Liver (tissue), 9 donors: ENCODE data around the gene FAM89A. TPM values are rescaled to one million over a fixed set of nuclear protein-coding genes. Genes with fewer than 3 reads are reported as not detected.

Source experiments
- DNase-seq: peaks from one replicate; pipeline ENCODE4 v3.0.0-alpha.2; 2017; ENCODE audit warnings: low spot score
- H3K27ac ChIP-seq, 2 donors: one replicate each; pipeline ENCODE4 v1.7.0; 2013; ENCODE audit warnings: inconsistent platforms in 2 of 2, low read length in 2 of 2, control low read depth in 1 of 2, low read depth in 1 of 2, mild to moderate bottlenecking in 1 of 2
- H3K27me3 ChIP-seq, 4 donors: one replicate each; pipeline versions ENCODE4 v1.6.1 to v1.7.0; 2013; ENCODE audit warnings: low read length in 3 of 4, inconsistent platforms in 1 of 4, mild to moderate bottlenecking in 1 of 4, moderate library complexity in 1 of 4; ENCODE audit not compliant: control insufficient read depth in 4 of 4, insufficient read depth in 4 of 4
- H3K36me3 ChIP-seq, 4 donors: one replicate each; pipeline versions ENCODE4 v1.6.1 to v1.7.0; 2013; ENCODE audit warnings: low read length in 3 of 4, mild to moderate bottlenecking in 3 of 4, low read depth in 1 of 4, moderate library complexity in 1 of 4; ENCODE audit not compliant: control insufficient read depth in 4 of 4, insufficient read depth in 3 of 4
- H3K4me1 ChIP-seq, 4 donors: one replicate each; pipeline versions ENCODE4 v1.6.1 to v1.7.0; 2013; ENCODE audit warnings: low read length in 3 of 4, mild to moderate bottlenecking in 3 of 4, moderate library complexity in 1 of 4; ENCODE audit not compliant: control insufficient read depth in 4 of 4, insufficient read depth in 4 of 4
- H3K4me3 ChIP-seq, 3 donors: one replicate each; pipeline versions ENCODE4 v1.6.1 to v1.7.0; 2013; ENCODE audit warnings: low read length in 3 of 3, control low read depth in 1 of 3, low read depth in 1 of 3, mild to moderate bottlenecking in 1 of 3
- H3K9ac ChIP-seq, 2 donors: one replicate each; pipeline ENCODE4 v1.7.0; 2013; ENCODE audit warnings: low read length in 2 of 2, mild to moderate bottlenecking in 2 of 2, moderate library complexity in 2 of 2, control low read depth in 1 of 2, low read depth in 1 of 2
- H3K9me3 ChIP-seq, 4 donors: one replicate each; pipeline versions ENCODE4 v1.6.1 to v1.7.0; 2013; ENCODE audit warnings: low read length in 3 of 4; ENCODE audit not compliant: control insufficient read depth in 4 of 4
- EGR1 ChIP-seq, 2 donors: IDR thresholded peaks; 2 replicates each; pipeline ENCODE4 v1.6.1; 2016 to 2018; ENCODE audit warnings: antibody characterized with exemption in 2 of 2, low read depth in 2 of 2
- FOXA1 ChIP-seq: IDR thresholded peaks from 2 replicates; pipeline ENCODE4 v1.6.1; 2016; ENCODE audit warnings: antibody characterized with exemption
- FOXA2 ChIP-seq: IDR thresholded peaks from 2 replicates; pipeline ENCODE4 v1.6.1; 2016; ENCODE audit warnings: antibody characterized with exemption
- GABPA ChIP-seq, 2 donors: IDR thresholded peaks in 1 of 2; conservative IDR thresholded peaks in 1 of 2; 2 replicates each; pipeline ENCODE4 v1.6.1; 2016; ENCODE audit warnings: antibody characterized with exemption in 2 of 2, mild to moderate bottlenecking in 1 of 2, moderate library complexity in 1 of 2
- HNF4A ChIP-seq, 2 donors: conservative IDR thresholded peaks; 2 replicates each; pipeline ENCODE4 v1.6.1; 2016; ENCODE audit warnings: antibody characterized with exemption in 2 of 2, mild to moderate bottlenecking in 2 of 2
- HNF4G ChIP-seq: IDR thresholded peaks from 2 replicates; pipeline ENCODE4 v1.6.1; 2016; ENCODE audit warnings: antibody characterized with exemption
- JUND ChIP-seq, 2 donors: IDR thresholded peaks; 2 replicates each; pipeline ENCODE4 v1.6.1; 2016; ENCODE audit warnings: antibody characterized with exemption in 2 of 2
- NR2F2 ChIP-seq: IDR thresholded peaks from 2 replicates; pipeline ENCODE4 v1.6.1; 2016; ENCODE audit warnings: antibody characterized with exemption
- RAD21 ChIP-seq, 2 donors: IDR thresholded peaks; 2 replicates each; pipeline ENCODE4 v1.6.1; 2016; ENCODE audit warnings: antibody characterized with exemption in 2 of 2, mild to moderate bottlenecking in 2 of 2
- RXRA ChIP-seq, 2 donors: IDR thresholded peaks; 2 replicates each; pipeline ENCODE4 v1.6.1; 2017 to 2018; ENCODE audit warnings: antibody characterized with exemption in 2 of 2, mild to moderate bottlenecking in 1 of 2
- SP1 ChIP-seq: IDR thresholded peaks from 2 replicates; pipeline ENCODE4 v1.6.1; 2018; ENCODE audit warnings: antibody characterized with exemption, mild to moderate bottlenecking
- TAF1 ChIP-seq: conservative IDR thresholded peaks from 2 replicates; pipeline ENCODE4 v1.6.1; 2016; ENCODE audit warnings: antibody characterized with exemption, mild to moderate bottlenecking
- YY1 ChIP-seq: IDR thresholded peaks from 2 replicates; pipeline ENCODE4 v1.6.1; 2016; ENCODE audit warnings: antibody characterized with exemption, mild to moderate bottlenecking
- WGBS: extraction: QIAGEN DNeasy Blood & Tissue Kit; methylation state at CpG from one replicate; pipeline ENCODE4 v1.1.7; 2013; 5-methylcytosine and 5-hydroxymethylcytosine counted together
- polyA plus RNA-seq, 2 donors: library from polyadenylated mRNA; stranded (reverse) in 1 of 2; unstranded in 1 of 2; fragments of 200-250 nt in 1 of 2; fragments of >200 nt in 1 of 2; fragmentation: Nextera tagmentation in 1 of 2; extraction: Ambion mirVana in 1 of 2; gene quantifications; one replicate each; pipeline versions ENCODE4 v1.2.1 to v1.2.3, GENCODE V29; 2013 to 2015
- total RNA-seq, 2 donors: library from RNA; depleted of rRNA; stranded (reverse); fragments of >200 nt; gene quantifications; one replicate each; pipeline ENCODE4 v1.2.3, GENCODE V29; 2014
- TF ChIP-seq, protein P1 (sequence below): IDR thresholded peaks from 2 replicates; pipeline ENCODE4 v1.6.1; 2016; ENCODE audit warnings: antibody characterized with exemption, mild to moderate bottlenecking
- TF ChIP-seq, protein P2 (sequence below): IDR thresholded peaks from 2 replicates; pipeline ENCODE4 v1.6.1; 2016; ENCODE audit warnings: antibody characterized with exemption
- TF ChIP-seq, protein P3 (sequence below): IDR thresholded peaks from 2 replicates; pipeline ENCODE4 v1.6.1; 2016; ENCODE audit warnings: antibody characterized with exemption
- TF ChIP-seq, protein P4 (sequence below): IDR thresholded peaks from 2 replicates; pipeline ENCODE4 v1.6.1; 2016; ENCODE audit warnings: antibody characterized with exemption
- TF ChIP-seq, protein P5 (sequence below): fragments of 150-350 bp; IDR thresholded peaks from 2 replicates; pipeline ENCODE4 v1.5.1; 2017; ENCODE audit warnings: improper control_type of control experiment, low read depth, low read length; ENCODE audit not compliant: missing input control
- donor health status: healthy.
- donor health status: healthy.
- donor health status: healthy.
- donor health status: healthy.
- donor health status: healthy.

The FAM89A gene
- total and polyA plus RNA-seq, 4 donors, result 5.3 to 8.8 (median 8.1) TPM

DNA sequence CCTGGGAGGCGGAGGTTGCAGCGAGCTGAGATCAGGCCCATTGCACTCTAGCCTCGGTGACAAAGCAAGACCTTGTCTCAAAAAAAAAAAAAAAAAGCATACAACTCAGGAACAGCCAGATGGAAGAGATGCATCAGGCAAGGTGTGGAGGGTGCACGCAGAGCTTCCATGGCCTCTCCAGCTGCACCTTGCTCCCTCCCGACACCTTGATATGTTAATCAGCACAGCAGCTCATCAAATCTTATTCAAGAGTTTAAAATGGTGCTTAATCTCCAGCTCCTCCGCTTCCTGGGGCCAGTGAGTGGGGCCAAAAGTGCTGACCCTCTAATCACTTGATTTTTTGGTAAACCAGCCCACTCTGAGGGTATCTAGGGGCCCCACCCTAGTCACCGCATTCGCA, 29.3 kb upstream of the FAM89A start:
- H3K9ac ChIP-seq, result no peak overlapping the region
- H3K4me1 ChIP-seq, result no peaks in the 10 kb centered on the region
- no peaks in the 10 kb centered on the region for H3K36me3 ChIP-seq
- no peak for DNase-seq
- no peak overlapping the region for H3K4me3 ChIP-seq
- TF ChIP-seq, protein P1, sequence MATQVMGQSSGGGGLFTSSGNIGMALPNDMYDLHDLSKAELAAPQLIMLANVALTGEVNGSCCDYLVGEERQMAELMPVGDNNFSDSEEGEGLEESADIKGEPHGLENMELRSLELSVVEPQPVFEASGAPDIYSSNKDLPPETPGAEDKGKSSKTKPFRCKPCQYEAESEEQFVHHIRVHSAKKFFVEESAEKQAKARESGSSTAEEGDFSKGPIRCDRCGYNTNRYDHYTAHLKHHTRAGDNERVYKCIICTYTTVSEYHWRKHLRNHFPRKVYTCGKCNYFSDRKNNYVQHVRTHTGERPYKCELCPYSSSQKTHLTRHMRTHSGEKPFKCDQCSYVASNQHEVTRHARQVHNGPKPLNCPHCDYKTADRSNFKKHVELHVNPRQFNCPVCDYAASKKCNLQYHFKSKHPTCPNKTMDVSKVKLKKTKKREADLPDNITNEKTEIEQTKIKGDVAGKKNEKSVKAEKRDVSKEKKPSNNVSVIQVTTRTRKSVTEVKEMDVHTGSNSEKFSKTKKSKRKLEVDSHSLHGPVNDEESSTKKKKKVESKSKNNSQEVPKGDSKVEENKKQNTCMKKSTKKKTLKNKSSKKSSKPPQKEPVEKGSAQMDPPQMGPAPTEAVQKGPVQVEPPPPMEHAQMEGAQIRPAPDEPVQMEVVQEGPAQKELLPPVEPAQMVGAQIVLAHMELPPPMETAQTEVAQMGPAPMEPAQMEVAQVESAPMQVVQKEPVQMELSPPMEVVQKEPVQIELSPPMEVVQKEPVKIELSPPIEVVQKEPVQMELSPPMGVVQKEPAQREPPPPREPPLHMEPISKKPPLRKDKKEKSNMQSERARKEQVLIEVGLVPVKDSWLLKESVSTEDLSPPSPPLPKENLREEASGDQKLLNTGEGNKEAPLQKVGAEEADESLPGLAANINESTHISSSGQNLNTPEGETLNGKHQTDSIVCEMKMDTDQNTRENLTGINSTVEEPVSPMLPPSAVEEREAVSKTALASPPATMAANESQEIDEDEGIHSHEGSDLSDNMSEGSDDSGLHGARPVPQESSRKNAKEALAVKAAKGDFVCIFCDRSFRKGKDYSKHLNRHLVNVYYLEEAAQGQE, result no peak
- TF ChIP-seq FOXA2 (no peak), JUND (IDR thresholded peaks at IDR 0.05) (no peak), HNF4G (no peak), FOXA1 (no peak), GABPA (IDR thresholded peaks at IDR 0.05 in 1 of 2, conservative IDR thresholded peaks at IDR 0.05 in 1 of 2) (no peak), HNF4A (conservative IDR thresholded peaks at IDR 0.05) (no peak), RAD21 (IDR thresholded peaks at IDR 0.05) (no peak), NR2F2 (no peak), YY1 (no peak), EGR1 (IDR thresholded peaks at IDR 0.05; ENCODE audit: low read depth in 2 of 2) (no peak), RXRA (IDR thresholded peaks at IDR 0.05) (no peak), SP1 (no peak), TAF1 (no peak)
- TF ChIP-seq, protein P2, sequence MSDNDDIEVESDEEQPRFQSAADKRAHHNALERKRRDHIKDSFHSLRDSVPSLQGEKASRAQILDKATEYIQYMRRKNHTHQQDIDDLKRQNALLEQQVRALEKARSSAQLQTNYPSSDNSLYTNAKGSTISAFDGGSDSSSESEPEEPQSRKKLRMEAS, result no peak
- TF ChIP-seq, protein P3, sequence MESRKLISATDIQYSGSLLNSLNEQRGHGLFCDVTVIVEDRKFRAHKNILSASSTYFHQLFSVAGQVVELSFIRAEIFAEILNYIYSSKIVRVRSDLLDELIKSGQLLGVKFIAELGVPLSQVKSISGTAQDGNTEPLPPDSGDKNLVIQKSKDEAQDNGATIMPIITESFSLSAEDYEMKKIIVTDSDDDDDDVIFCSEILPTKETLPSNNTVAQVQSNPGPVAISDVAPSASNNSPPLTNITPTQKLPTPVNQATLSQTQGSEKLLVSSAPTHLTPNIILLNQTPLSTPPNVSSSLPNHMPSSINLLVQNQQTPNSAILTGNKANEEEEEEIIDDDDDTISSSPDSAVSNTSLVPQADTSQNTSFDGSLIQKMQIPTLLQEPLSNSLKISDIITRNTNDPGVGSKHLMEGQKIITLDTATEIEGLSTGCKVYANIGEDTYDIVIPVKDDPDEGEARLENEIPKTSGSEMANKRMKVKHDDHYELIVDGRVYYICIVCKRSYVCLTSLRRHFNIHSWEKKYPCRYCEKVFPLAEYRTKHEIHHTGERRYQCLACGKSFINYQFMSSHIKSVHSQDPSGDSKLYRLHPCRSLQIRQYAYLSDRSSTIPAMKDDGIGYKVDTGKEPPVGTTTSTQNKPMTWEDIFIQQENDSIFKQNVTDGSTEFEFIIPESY, result no peak
- TF ChIP-seq, protein P4, sequence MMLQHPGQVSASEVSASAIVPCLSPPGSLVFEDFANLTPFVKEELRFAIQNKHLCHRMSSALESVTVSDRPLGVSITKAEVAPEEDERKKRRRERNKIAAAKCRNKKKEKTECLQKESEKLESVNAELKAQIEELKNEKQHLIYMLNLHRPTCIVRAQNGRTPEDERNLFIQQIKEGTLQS, result no peak
- TF ChIP-seq, protein P5, sequence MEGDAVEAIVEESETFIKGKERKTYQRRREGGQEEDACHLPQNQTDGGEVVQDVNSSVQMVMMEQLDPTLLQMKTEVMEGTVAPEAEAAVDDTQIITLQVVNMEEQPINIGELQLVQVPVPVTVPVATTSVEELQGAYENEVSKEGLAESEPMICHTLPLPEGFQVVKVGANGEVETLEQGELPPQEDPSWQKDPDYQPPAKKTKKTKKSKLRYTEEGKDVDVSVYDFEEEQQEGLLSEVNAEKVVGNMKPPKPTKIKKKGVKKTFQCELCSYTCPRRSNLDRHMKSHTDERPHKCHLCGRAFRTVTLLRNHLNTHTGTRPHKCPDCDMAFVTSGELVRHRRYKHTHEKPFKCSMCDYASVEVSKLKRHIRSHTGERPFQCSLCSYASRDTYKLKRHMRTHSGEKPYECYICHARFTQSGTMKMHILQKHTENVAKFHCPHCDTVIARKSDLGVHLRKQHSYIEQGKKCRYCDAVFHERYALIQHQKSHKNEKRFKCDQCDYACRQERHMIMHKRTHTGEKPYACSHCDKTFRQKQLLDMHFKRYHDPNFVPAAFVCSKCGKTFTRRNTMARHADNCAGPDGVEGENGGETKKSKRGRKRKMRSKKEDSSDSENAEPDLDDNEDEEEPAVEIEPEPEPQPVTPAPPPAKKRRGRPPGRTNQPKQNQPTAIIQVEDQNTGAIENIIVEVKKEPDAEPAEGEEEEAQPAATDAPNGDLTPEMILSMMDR, result no peak
- H3K27me3 ChIP-seq, result no peaks in the 10 kb centered on the region
- H3K27ac ChIP-seq, result no peak overlapping the region
- no peaks in the 10 kb centered on the region for H3K9me3 ChIP-seq
- 83% methylated on average over 8 of the region's 8 CpGs for WGBS
